GM18867 (cell line): ENCODE results near the gene FIGN.

Source experiments
- ATAC-seq: cut with Tn5 transposase; IDR thresholded peaks from one replicate; pipeline ENCODE4 v1.9.1; 2021; ENCODE audit warnings: mild to moderate bottlenecking, moderate library complexity; ENCODE audit not compliant: unreplicated experiment

FIGN gene

GRCh38 chr2:163709270-163709669 is 26.5 kb downstream of the FIGN start:
- ATAC-seq = no peak

DNA sequence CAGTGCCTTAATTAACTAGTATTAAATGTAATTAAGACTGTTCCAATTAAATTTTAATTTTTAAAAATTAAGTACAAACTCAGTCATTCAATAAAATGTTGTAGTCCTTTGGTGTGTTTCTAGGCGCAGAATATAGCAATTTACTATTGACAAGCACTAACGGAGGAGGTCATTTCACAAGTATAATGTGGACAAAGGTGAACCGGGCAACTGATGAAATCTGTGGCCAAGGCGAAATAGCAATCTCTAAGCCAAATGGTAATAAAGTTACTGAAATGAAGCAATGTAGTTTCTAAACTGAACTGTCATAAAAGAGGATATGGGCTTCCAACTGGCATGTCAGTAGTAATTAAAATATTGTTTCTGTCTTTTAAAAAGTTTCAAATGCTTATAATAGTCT is 27.5 kb downstream of the FIGN start:
- ATAC-seq = no peak

GRCh38 chr2:163703386-163703785 is 32.4 kb downstream of the FIGN start:
- no peak for ATAC-seq

GRCh38 chr2:163701399-163702195 is 34.2 kb downstream of the FIGN start:
- ATAC-seq = no peak

DNA sequence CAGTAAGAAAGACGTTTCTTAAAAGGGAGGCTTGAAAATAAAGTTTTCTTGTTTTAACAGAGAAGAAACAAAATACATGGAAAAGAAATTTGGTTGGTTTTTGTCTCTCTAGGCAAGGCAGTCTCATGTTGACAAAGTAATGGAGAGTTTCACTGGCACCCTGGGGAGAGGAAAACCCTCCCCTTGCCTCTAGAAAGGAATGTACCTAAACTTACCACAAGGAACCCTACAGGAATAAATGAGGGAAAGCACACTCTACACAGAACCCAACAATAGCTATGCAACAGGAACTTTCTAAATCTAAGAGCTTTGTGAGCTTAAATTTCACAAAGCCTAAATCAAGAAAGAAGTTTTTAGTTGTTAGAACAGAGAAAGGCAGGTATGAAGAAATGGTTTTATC is 37.0 kb downstream of the FIGN start:
- ATAC-seq = no peak

DNA sequence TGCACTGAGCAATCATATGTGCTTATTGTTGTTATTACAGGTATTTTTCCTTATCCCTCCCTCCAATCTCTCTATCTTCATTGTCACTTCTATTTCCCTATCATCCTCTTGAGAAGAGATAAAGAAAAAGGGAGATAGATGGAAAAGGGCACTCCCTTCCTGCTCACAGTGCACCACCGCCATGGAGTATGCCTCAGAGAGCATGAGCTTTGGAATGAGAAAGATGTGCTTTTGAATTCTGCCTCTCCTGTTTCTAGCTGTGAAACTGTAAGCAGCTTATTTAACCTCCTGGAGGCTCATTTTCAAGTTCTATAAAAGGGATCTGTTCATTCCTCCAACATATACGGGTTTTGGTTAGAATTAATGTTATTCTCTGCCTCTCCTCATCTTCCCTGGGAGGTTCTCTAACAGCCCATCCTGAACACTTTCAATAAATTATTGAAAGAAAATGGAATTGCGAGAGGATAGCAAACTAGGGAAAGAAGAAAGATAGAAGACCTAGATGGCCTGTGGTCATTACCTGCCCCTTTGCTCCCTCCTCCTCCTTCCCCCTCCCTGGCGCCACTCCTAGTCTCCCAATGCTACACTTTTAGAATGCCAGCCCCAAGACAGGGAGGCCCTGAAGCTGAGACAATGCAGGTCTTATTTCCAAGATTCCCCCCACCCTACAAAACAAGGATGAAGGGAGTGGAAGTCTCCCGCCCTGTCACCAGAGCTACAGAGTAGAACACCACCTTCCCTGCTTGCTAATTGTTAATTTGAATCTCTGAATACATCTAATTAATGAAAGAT is 37.8 kb downstream of the FIGN start:
- no peak for ATAC-seq

GRCh38 chr2:163697429-163697828 is 38.4 kb downstream of the FIGN start:
- ATAC-seq = no peak

GRCh38 chr2:163693484-163693883 is 42.3 kb downstream of the FIGN start:
- ATAC-seq = no peak

DNA sequence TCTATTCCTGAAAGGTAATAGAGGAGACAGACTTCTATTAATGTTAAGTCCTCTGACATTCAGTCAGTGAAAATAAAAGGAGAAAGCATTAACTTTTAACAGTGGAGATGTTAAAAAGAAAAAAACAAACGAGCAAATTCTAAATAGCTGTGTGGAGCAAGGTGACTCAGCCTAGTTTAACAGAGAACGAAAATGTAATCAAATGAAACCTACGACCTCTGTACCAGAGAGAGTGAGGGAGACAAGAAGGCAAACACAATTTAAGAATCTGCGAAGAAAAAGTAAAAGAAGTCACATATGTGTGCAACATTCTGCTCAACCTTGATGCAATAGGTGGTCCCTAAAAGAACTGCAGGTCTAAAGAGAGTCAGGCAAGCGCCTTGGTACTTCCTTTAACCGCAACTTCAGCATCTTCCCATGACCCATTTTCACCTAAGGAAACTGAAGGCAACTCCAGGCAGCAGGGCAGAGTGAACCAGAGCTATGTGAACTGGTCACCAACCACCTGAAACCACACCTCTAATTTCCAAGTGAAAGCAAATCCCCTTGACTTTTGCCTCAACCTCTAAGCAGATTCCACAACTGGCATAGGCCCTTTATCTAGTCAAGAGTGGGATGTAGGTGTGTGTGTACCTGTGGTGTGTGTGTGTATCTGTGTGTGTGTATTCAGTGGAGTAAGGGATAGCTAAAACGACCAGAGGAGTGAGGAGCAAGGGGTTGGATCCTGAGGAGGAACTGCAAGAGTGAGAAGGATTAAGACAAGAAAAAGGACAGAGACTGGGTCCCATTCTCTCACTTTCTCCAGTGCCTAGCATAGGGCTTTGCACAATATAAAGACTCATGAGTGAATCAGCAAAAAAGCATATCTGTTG is 43.0 kb downstream of the FIGN start:
- no peak for ATAC-seq

DNA sequence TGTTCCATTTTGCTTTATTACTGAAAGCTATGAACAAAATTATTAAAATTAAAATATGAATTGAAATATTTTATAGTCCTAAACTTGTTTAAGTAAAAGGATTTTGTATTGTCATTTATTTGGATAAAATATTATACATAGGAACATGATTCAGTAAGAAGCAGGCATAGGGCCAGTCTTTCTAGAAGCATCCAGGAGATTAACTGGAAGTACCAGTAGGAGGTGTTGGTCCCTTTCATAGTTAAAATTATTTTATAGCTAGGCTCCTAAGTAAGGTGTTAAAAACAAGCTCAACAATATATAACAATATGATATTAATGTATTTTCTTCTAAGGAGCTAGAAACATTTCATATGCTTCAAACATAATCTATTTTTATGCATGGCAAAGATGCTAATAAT is 43.7 kb downstream of the FIGN start:
- no peak for ATAC-seq

- ATAC-seq = no peak
Observed at GRCh38 chr2:163690896-163691295, 44.9 kb downstream of the FIGN start.

DNA sequence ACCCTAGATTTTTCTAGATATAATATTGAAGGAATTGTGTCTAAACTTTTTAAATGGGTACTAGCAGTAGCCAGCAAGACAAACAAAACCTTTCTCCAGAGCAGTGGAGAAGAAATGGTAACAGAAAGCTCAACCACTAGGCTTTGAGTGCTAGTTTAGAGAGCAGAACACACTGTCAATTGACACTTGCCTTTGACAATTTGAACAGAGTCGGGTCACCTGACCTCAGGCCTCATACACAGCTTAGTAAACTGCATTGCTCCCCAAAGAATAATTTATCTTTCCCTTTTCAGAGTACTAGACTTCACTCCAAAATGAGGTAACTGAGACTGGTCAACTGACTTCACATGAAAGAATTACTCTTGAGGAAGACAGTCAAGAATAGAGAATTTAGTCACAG is 48.6 kb downstream of the FIGN start:
- no peak for ATAC-seq

- no peak for ATAC-seq
Observed at GRCh38 chr2:163686289-163686688, 49.5 kb downstream of the FIGN start.

DNA sequence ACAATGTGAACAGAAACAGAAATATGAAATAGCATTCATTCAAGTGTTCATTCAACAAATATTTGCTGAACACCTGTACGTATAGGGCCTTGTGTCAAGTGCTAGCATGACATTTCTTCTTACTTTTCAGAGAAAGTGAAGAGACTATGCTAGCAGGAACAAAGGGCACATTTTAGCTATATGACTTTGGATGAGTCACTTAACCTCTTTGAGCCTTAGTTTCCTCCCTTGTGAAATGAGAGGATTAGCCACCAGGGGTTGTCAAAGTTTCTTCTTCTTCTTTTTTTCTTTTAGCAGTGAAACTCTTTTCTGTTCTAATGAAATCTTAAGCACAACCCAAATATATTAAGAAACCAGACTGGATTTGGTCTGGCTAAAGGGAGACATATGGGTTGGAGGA is 53.1 kb downstream of the FIGN start:
- no peak for ATAC-seq

DNA sequence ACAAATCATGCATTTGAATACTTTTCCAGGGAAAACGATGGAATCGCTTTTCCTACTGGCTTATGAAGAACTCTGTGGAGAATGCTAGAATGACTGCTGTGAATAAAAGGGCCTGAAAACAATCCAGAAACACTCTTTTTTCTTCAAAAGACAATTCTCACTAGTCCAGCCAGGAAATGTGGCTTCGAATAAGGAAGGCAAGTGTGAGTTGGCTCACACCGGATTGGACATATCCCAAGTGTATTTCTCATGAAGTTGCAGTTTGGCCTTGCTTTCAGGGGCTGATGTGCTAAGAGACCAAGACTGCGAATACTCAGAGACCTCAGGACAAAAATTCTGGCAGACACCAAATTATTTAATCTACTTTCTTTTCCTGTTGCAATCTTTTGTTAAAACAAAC is 54.1 kb downstream of the FIGN start:
- no peak for ATAC-seq

DNA sequence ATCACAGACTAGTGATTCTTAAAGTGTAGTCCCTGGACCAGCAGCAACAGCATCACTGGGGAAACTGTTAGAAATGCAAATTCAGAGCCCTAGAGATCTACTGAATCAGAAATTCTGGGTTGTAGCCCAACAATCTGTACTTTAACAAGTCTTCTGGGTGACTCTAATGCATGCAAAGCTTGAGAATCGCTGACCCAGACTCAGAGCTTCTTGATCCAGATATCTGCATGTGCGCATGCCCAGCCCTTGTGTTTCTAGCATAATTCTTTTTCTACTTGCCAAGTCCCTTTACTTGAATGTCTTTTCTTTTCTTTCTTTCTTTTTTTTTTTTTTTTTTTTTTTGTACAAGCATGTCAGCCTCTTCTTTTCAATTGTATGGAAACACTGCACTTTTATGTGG is 60.4 kb downstream of the FIGN start:
- ATAC-seq = no peak

- no peak for ATAC-seq
Observed at GRCh38 chr2:163673522-163673921, 62.3 kb downstream of the FIGN start.

DNA sequence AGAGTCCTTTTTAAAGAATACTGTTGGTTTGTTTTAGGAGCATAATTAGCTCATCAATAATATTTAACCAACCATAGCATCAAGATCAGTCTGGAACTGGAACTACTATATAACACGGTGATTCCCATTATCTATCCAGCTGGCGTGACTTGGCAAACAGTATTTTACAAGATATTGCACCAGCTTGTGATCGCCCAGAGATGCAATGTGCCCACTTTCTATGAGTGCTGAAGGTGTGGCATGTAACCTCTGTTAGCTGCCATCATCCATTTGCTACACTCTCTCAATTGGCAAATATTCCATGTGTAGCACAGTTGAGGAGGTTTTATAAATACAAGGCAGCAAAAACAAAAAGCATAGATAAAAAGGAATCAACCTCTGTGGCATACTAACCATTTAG is 64.9 kb downstream of the FIGN start:
- ATAC-seq = no peak

DNA sequence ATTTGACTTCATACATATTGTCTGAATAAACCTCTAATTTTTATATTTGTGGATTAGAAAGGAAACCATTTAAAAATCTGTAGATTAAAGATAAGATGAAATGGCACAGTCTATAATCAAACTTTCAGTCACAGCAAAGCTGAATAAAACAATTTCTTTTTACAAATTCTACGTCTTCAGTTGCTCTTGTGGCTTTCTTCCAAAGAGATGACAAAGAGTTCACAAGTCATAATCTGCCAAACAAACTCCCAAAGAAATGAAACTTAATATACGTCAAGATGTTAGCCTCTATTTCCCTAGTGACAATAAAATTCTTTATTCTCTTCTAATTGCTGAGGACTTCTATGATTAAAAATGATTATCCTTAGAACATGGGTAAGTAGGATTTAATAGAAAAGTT is 66.3 kb downstream of the FIGN start:
- ATAC-seq = no peak

GRCh38 chr2:163667064-163667887 is 68.5 kb downstream of the FIGN start:
- no peak for ATAC-seq

DNA sequence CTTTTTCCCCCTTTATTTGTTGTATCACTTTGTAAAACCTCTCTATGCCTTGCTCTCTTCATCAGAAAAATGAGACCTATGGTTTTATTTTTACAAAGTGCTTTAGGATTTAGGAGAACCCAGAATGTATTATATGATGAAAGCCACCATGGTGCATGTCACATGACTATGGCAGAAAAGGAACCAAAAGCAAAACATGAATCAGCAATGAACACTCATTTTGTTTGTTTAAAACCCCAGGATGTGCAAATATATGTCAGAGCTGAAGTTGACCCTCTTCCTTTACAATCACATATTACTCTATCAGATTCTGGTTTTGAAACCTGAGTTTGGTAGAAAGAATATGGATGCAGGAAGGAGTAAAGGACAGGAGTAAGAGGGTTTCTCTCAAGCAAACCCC is 70.0 kb downstream of the FIGN start:
- ATAC-seq = no peak
